NCI-H1436 treated with DMSO at 0.1 percent for 48 hours (cell line): ENCODE measurements around the gene TAF4.
"Not testable (repeated sequence)": the region's sequence is repeated elsewhere in the genome, so short reads cannot be mapped to it uniquely, and the experiment has no call there.

Experiments
- DNase-seq: peaks from one replicate; lab custom pipeline; 2025; lab: John Stamatoyannopoulos, UW

Gene TAF4

GRCh38 chr20:62065674-62066338, at the start of gene TAF4:
TAF4 (minus strand) TSS chr20:62065881; CDS start chr20:62065810, 71 bp downstream.
- no peak for DNase-seq

- no peak for DNase-seq
These were observed 49.2 kb upstream of the TAF4 start for GRCh38 chr20:62114894-62115293.

GRCh38 chr20:62112368-62112767, 46.7 kb upstream of the TAF4 start:
- no peak for DNase-seq

- no peak for DNase-seq
These were observed 45.5 kb upstream of the TAF4 start for GRCh38 chr20:62111148-62111547.

- no peak for DNase-seq
These were observed 39.9 kb upstream of the TAF4 start for GRCh38 chr20:62105592-62105991.

- DNase-seq = no peak
These were observed 39.2 kb upstream of the TAF4 start for GRCh38 chr20:62104791-62105345.

GRCh38 chr20:62104234-62104789, 38.6 kb upstream of the TAF4 start:
- DNase-seq = no peak

- no peak for DNase-seq
These were observed 38.0 kb upstream of the TAF4 start for GRCh38 chr20:62103508-62104233.

GRCh38 chr20:62101078-62101477, 35.4 kb upstream of the TAF4 start:
- DNase-seq = no peak

GRCh38 chr20:62097881-62098407, 32.3 kb upstream of the TAF4 start:
- no peak for DNase-seq

GRCh38 chr20:62096421-62097380, 31.0 kb upstream of the TAF4 start:
- no peak for DNase-seq

- DNase-seq = no peak
These were observed 23.7 kb upstream of the TAF4 start for GRCh38 chr20:62089393-62089792.

- no peak for DNase-seq
These were observed 22.8 kb upstream of the TAF4 start for GRCh38 chr20:62088258-62089127.

GRCh38 chr20:62087632-62088031, 22.0 kb upstream of the TAF4 start:
- no peak for DNase-seq

GRCh38 chr20:62087227-62087626, 21.5 kb upstream of the TAF4 start:
- DNase-seq = no peak

GRCh38 chr20:62085206-62085605, 19.5 kb upstream of the TAF4 start:
- no peak for DNase-seq

- DNase-seq = not testable (repeated sequence)
These were observed 18.5 kb upstream of the TAF4 start for GRCh38 chr20:62084224-62084623.

GRCh38 chr20:62083312-62083711, 17.6 kb upstream of the TAF4 start:
- no peak for DNase-seq

- DNase-seq = no peak
These were observed 14.7 kb upstream of the TAF4 start for GRCh38 chr20:62080249-62080990.

- DNase-seq = no peak
These were observed 13.5 kb upstream of the TAF4 start for GRCh38 chr20:62079166-62079565.
